ENCODE results near the gene TMEM266. TPM values are rescaled to one million over a fixed set of nuclear protein-coding genes. Genes with fewer than 3 reads are reported as not detected.

The TMEM266 gene
- total and polyA plus RNA-seq, 7 donors, result 0.27 to 1.1 TPM; not detected in 5

DNA sequence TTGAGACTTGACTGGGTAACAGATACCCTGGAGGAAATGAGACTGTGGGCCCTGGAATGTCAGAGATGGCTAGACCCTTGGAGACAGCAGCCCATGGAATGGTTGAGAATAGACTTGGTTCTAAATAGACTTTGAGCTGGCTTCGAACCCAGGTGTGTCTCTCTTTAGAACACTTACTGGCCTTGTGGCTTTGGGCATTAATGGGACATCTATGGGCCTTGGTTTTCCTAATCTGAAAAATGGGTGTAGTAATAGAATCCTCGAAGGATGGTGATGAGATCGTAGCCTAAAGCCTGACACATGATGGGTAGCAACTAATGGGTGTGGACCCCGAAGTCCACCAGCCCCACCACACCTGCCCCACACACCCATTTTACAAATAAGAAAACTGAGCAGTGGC, 119.2 kb downstream of the TMEM266 start:
- DNase-seq, result no peak
- no peak overlapping the region for H3K4me3 ChIP-seq
- H3K27me3 ChIP-seq, result peaks cover 4 to 43% (median 14%) of the 10 kb centered on the region in 3 donors
- no peak overlapping the region for H3K27ac ChIP-seq
- no peak for TF ChIP-seq EP300 (IDR thresholded peaks at IDR 0.05)
- TF ChIP-seq CTCF (IDR thresholded peaks at IDR 0.05), result no peak
- no peak for TF ChIP-seq POLR2A (IDR thresholded peaks at IDR 0.05)
- TF ChIP-seq POLR2AphosphoS5 (IDR thresholded peaks at IDR 0.05), result no peak
- peaks cover 0 to 12% (median 8%) of the 10 kb centered on the region in 4 donors for H3K4me1 ChIP-seq
- H3K36me3 ChIP-seq, result no peaks in the 10 kb centered on the region
- intact Hi-C loops (cut with DNase I), result no loop called here
- no peaks in the 10 kb centered on the region for H3K9me3 ChIP-seq
- WGBS, 2 donors, result 86 to 91% methylated on average over 4 of the region's 4 CpGs

GRCh38 chr15:76180321-76180720, 120.5 kb downstream of the TMEM266 start:
- H3K27me3 ChIP-seq, result peaks cover 4 to 43% (median 14%) of the 10 kb centered on the region in 3 donors
- H3K27ac ChIP-seq, result no peak overlapping the region
- peaks cover 0 to 12% (median 8%) of the 10 kb centered on the region in 4 donors for H3K4me1 ChIP-seq
- intact Hi-C loops (cut with DNase I), result no loop called here
- TF ChIP-seq EP300 (IDR thresholded peaks at IDR 0.05), result no peak
- TF ChIP-seq CTCF (IDR thresholded peaks at IDR 0.05), result no peak
- no peak for TF ChIP-seq POLR2AphosphoS5 (IDR thresholded peaks at IDR 0.05)
- 94 to 96% methylated on average over 7 of the region's 7 CpGs for WGBS, 2 donors
- no peak overlapping the region for H3K4me3 ChIP-seq
- no peaks in the 10 kb centered on the region for H3K36me3 ChIP-seq
- DNase-seq, result no peak
- no peaks in the 10 kb centered on the region for H3K9me3 ChIP-seq

- WGBS, 2 donors, result 75 to 87% methylated on average over 9 of the region's 9 CpGs
- intact Hi-C loops (cut with DNase I), result no loop called here
- H3K9me3 ChIP-seq, result no peaks in the 10 kb centered on the region
- no peak for DNase-seq
- TF ChIP-seq EP300 (IDR thresholded peaks at IDR 0.05) (no peak), CTCF (IDR thresholded peaks at IDR 0.05) (no peak), POLR2A (IDR thresholded peaks at IDR 0.05) (no peak), POLR2AphosphoS5 (IDR thresholded peaks at IDR 0.05) (no peak)
- H3K27me3 ChIP-seq, result peaks cover 4 to 42% (median 14%) of the 10 kb centered on the region in 3 donors
- H3K36me3 ChIP-seq, result no peaks in the 10 kb centered on the region
- H3K4me1 ChIP-seq, result peaks cover 0 to 12% (median 10%) of the 10 kb centered on the region in 4 donors
- H3K27ac ChIP-seq, result no peak overlapping the region
- H3K4me3 ChIP-seq, result no peak overlapping the region
Measured at GRCh38 chr15:76181705-76182107, 121.9 kb downstream of the TMEM266 start.

DNA sequence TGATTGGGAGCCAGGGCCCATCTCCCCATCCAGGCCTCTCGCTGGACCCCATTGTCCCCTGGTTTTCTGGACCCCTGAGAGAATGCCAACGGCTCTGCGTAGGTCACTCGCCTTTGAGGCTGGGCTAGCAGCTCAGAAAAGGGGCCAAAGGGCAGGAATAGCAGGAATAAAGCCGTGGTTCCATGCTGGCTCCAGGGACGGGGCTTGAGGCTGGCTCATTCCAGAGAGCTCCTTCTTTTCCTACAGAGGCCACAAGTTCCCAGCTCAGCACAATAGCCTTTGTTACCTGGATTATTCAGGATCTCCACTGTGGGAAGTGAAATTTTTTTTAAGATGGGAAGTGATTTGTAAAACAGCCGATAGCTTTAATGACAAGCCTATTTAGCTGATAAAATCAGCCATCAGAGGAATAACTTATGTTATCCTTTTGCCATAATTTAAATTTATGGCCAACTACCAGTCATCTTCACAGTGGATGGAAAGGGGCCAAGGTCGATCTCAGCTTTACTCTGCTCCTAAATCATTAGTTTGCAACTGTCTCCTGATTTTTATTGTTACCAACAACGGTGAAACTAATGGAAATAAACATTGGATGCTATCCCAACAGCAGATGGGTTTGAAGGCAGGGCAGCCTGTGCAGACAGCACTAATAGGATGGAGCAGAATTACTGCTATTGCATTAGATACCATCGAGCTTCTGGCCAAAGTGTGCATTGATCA, 124.3 kb downstream of the TMEM266 start:
- H3K27ac ChIP-seq, result no peak overlapping the region
- TF ChIP-seq POLR2A (IDR thresholded peaks at IDR 0.05), result no peak
- no peak for TF ChIP-seq EP300 (IDR thresholded peaks at IDR 0.05)
- no peak for TF ChIP-seq CTCF (IDR thresholded peaks at IDR 0.05)
- no peaks in the 10 kb centered on the region for H3K36me3 ChIP-seq
- peaks cover 0 to 5% (median 0%) of the 10 kb centered on the region in 4 donors for H3K4me1 ChIP-seq
- peaks cover 0 to 40% (median 11%) of the 10 kb centered on the region in 3 donors for H3K27me3 ChIP-seq
- H3K4me3 ChIP-seq, result no peak overlapping the region
- no peaks in the 10 kb centered on the region for H3K9me3 ChIP-seq
- DNase-seq, result no peak
- whole genome bisulfite sequencing, 2 donors, result 34 to 70% methylated on average over 10 of the region's 10 CpGs
- intact Hi-C loops (cut with DNase I), result no loop called here

Data from sigmoid colon (tissue), 7 donors.